ENCODE measurements around the gene FUZ. TPM values are rescaled to one million over a fixed set of nuclear protein-coding genes. Genes with fewer than 3 reads are reported as not detected.

The FUZ gene
- total and polyA plus RNA-seq, 2 of the 8 experiments (the other 6 are each of a cell fraction or from before 2014, with no cell fraction given) = 28.4 to 33.9 TPM

DNA sequence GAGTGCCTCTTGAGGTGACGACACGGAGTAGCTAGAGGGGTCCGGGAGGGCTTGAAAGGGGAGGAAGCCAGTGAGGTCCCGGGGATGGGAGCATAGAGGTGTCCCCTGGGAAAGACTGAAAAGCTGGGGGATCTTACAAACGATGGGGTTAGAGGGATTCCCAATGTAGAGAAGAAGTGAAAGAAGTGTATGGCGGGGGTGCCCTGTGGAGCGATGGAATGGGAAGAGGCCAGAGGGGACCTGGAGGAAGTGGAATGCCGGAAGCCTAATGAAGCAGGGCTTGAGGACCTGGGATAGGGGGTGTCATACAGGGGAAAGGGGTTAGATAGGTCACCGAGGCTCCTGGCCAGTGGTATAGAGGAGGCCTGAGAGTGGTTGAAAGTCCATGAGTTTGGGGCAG, 45.7 kb downstream of the FUZ start:
- Histone ChIP-seq H3K27ac (ENCODE audit: low read depth, low read length) (peak overlapping the region; percentile 31; the same call in 1 of the 2 replicates), H3K79me1 (ENCODE audit: low read depth, low read length) (peaks cover 18% of the 10 kb centered on the region), H4K8ac (ENCODE audit: extremely low read depth, insufficient read depth, low read length) (peak overlapping the region; percentile 36; the same call in 1 of the 2 replicates), H3K23me2 (ENCODE audit: low read depth, low read length) (peaks cover 13% of the 10 kb centered on the region), H3K36me3 (ENCODE audit: control insufficient read depth in 2 of 4, insufficient read depth in 4 of 4, low read length in 3 of 4) (no peaks in the 10 kb centered on the region), H3K23ac (ENCODE audit: insufficient read length) (no peak overlapping the region), H3K14ac (ENCODE audit: insufficient read length) (no peak overlapping the region), H2BK120ac (replicated peaks; ENCODE audit: low read depth, low read length) (no peak overlapping the region), H2BK20ac (ENCODE audit: low read length) (no peak overlapping the region), H4K5ac (ENCODE audit: insufficient read length, low read depth, low read length) (no peak overlapping the region), H3K4ac (replicated peaks; ENCODE audit: insufficient read length, low read depth, low read length) (no peak overlapping the region), H3K4me1 (replicated peaks in 1 of 4; ENCODE audit: control insufficient read depth in 3 of 4, insufficient read depth in 4 of 4, low read length in 3 of 4) (peaks cover 0 to 7% (median 2%) of the 10 kb centered on the region in 4 experiments; a peak in 4 of 7 replicates), H3K79me2 (ENCODE audit: control insufficient read depth in 1 of 2, insufficient read depth in 2 of 2, low read length in 2 of 2) (peaks cover 0 to 24% of the 10 kb centered on the region in 2 experiments; a peak in 2 of 4 replicates), H3K56ac (replicated peaks; ENCODE audit: insufficient read length, low read depth, low read length) (peak overlapping the region; percentile 24), H2BK12ac (ENCODE audit: low read depth, low read length) (no peak overlapping the region), H3K9me3 (ENCODE audit: insufficient read depth in 2 of 2, low read depth in 1 of 2, low read length in 1 of 2) (no peaks in the 10 kb centered on the region), H2BK5ac (ENCODE audit: low read depth, low read length) (no peak overlapping the region), H3K4me3 (ENCODE audit: extremely low read depth in 1 of 4, insufficient read depth in 2 of 4, low read depth in 3 of 4, low read length in 4 of 4) (peak overlapping the region; percentile 42 to 100 (median 85)), H4K91ac (replicated peaks; ENCODE audit: insufficient read length, low read length) (no peak overlapping the region), H2AK5ac (ENCODE audit: low read depth, low read length) (no peak overlapping the region), H3K9ac (replicated peaks in 1 of 4; ENCODE audit: extremely low read depth in 1 of 4, low read depth in 3 of 4, low read length in 3 of 4) (peak overlapping the region; percentile 1 to 85 (median 64); a peak in 6 of 7 replicates), H3K4me2 (ENCODE audit: insufficient read depth in 1 of 2, low read depth in 2 of 2, low read length in 2 of 2) (peak overlapping the region; percentile 82 to 94), H3K27me3 (replicated peaks in 1 of 4; ENCODE audit: control insufficient read depth in 3 of 4, extremely low read depth in 1 of 4, insufficient read depth in 3 of 4, low read length in 3 of 4) (no peaks in the 10 kb centered on the region), H2AFZ (ENCODE audit: low read length) (no peak overlapping the region), H4K20me1 (replicated peaks in 1 of 2; ENCODE audit: control insufficient read depth in 1 of 2, insufficient read depth in 2 of 2, low read length in 2 of 2) (peaks cover 0 to 4% of the 10 kb centered on the region in 2 experiments), H3K18ac (ENCODE audit: extremely low read depth, low read length) (no peak overlapping the region), H2BK15ac (ENCODE audit: low read length) (no peak overlapping the region)
- ChIA-PET POLR2A (ENCODE audit: partially characterized antibody) (interaction anchor here (0.8 to 3.8 kb wide), 16 partner anchors 9 to 91 kb away, joined by 3 to 15 read pairs (median 4); partner anchors contain the start of genes CPT1C, FUZ and PTOV1), CTCF (ENCODE audit: partially characterized antibody) (interaction anchor here (1.0 to 1.8 kb wide), 5 partner anchors 17 to 50 kb away, joined by 3 to 6 read pairs (median 4); no protein-coding TSS in a partner anchor)
- TF ChIP-seq TEAD4 (IDR thresholded peaks at IDR 0.05; ENCODE audit: low read depth, low read length) (no peak), ASH2L (IDR thresholded peaks at IDR 0.05; ENCODE audit: low read length) (peak; percentile 8)
- FAIRE-seq = no peak
- no peak for DNase-seq (ENCODE audit: low read depth in 1 of 2, low spot score in 2 of 2)
- 9% methylated on average over 9 of the region's 9 CpGs; no CpG with 5 or more reads in 1 of the 2 experiments for WGBS, 2 experiments (ENCODE audit: extremely low coverage in 1 of 2, insufficient coverage in 1 of 2, insufficient read length in 1 of 2, insufficient replicate concordance in 2 of 2, low coverage in 1 of 2, low lambda C conversion rate in 2 of 2, missing lambda C conversion rate in 1 of 2)

All from H1 (cell line).